Upper lobe of left lung (tissue), 6 donors: ENCODE data around the gene LSM14A. TPM values are rescaled to one million over a fixed set of nuclear protein-coding genes. Genes with fewer than 3 reads are reported as not detected.
A peak's percentile ranks its signal among the peaks of the same experiment; 100 is the strongest.

ENCODE experiments used
- ATAC-seq, 2 donors: fragments of 200-7000 bp; cut with Tn5 transposase; one replicate each; pipeline ENCODE4 v1.9.1; 2022; ENCODE audit warnings: mild to moderate bottlenecking in 2 of 2, moderate library complexity in 2 of 2; ENCODE audit not compliant: low FRiP score in 2 of 2
- DNase-seq, 2 donors: peaks; one replicate each; pipeline ENCODE4 v3.0.0-alpha.2; 2019 to 2020
- H3K27ac ChIP-seq, 4 donors: fragments of 200-600 bp; sonication (generic); one replicate each; pipeline ENCODE4 v1.5.1; 2016 to 2019
- H3K27me3 ChIP-seq, 4 donors: fragments of 200-600 bp; sonication (generic); one replicate each; pipeline ENCODE4 v1.5.1; 2017 to 2019
- H3K36me3 ChIP-seq, 4 donors: fragments of 200-600 bp; sonication (generic); one replicate each; pipeline ENCODE4 v1.5.1; 2016 to 2019
- H3K4me1 ChIP-seq, 4 donors: fragments of 200-600 bp; sonication (generic); one replicate each; pipeline ENCODE4 v1.5.1; 2018 to 2019
- H3K4me3 ChIP-seq, 4 donors: fragments of 200-600 bp; sonication (generic); one replicate each; pipeline ENCODE4 v1.5.1; 2017 to 2019; ENCODE audit warnings: mild to moderate bottlenecking in 2 of 4, moderate library complexity in 1 of 4
- H3K9me3 ChIP-seq, 4 donors: fragments of 200-600 bp; sonication (generic); one replicate each; pipeline ENCODE4 v1.5.1; 2018 to 2019
- EP300 ChIP-seq, 4 donors: sonication (generic); formaldehyde crosslinking; IDR thresholded peaks; one replicate each; pipeline ENCODE4 v1.5.1; 2017; ENCODE audit warnings: antibody characterized with exemption in 4 of 4, control low read depth in 2 of 4
- POLR2A ChIP-seq, 4 donors: fragments of 450-650 bp; IDR thresholded peaks; one replicate each; pipeline ENCODE4 v1.5.1; 2016 to 2017; ENCODE audit warnings: antibody characterized with exemption in 4 of 4, mild to moderate bottlenecking in 2 of 4
- POLR2AphosphoS5 ChIP-seq, 2 donors: sonication (generic); formaldehyde crosslinking; IDR thresholded peaks; one replicate each; pipeline ENCODE4 v1.5.1; 2017; ENCODE audit warnings: antibody characterized with exemption in 2 of 2
- WGBS, 2 donors: methylation state at CpG; one replicate each; pipeline ENCODE4 v1.1.5; 2017 to 2018; 5-methylcytosine and 5-hydroxymethylcytosine counted together
- total RNA-seq, 6 donors: library from RNA; depleted of rRNA in 4 of 6; stranded (reverse); fragments of >200 nt in 4 of 6; gene quantifications; one replicate each; pipeline versions ENCODE4 v1.1.0 to v1.2.1, GENCODE V29; 2016 to 2021
- TF ChIP-seq, protein P1 (sequence below), 6 experiments: fragments of 450-650 bp in 4 of 6; fragments of 200-600 bp in 2 of 6; sonication (generic) in 2 of 6; IDR thresholded peaks; one replicate each; pipeline ENCODE4 v1.5.1; 2016 to 2019; ENCODE audit warnings: antibody characterized with exemption in 6 of 6
- donor health status: DM: no; HTN: no; CAD: no; lungs with moderate emphysema.
- donor health status: DM: no; HTN: yes; CAD: no; lungs with severe emphysema.

LSM14A gene
- total RNA-seq, 6 donors from 2014 or later: 85.2 to 212 (median 96.3) TPM

DNA sequence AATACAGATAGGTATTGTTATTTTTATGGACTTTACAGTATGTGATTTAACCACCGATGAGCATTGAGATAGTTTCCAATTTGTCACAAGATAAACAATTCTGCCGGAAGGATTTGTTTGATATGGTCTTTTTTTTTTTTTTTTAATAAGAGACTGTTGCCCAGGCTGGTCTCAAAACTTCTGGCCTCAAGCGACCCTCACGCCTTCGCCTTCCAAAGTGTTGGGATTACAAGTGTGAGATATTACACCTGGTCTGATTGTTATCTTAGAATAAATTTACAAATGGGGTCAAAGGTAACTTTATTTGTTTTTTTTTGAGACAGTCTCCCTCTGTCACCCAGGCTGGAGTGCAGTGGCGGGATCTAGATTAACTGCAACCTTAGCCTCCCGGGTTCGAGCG is 83.2 kb downstream of the LSM14A start:
- DNase-seq: no peak
- peak overlapping the region; percentile 71 to 98 (median 78) for H3K4me3 ChIP-seq
- H3K36me3 ChIP-seq: no peaks in the 10 kb centered on the region
- H3K4me1 ChIP-seq: peaks cover 21 to 30% (median 25%) of the 10 kb centered on the region in 4 donors
- H3K9me3 ChIP-seq: no peaks in the 10 kb centered on the region
- TF ChIP-seq, protein P1, sequence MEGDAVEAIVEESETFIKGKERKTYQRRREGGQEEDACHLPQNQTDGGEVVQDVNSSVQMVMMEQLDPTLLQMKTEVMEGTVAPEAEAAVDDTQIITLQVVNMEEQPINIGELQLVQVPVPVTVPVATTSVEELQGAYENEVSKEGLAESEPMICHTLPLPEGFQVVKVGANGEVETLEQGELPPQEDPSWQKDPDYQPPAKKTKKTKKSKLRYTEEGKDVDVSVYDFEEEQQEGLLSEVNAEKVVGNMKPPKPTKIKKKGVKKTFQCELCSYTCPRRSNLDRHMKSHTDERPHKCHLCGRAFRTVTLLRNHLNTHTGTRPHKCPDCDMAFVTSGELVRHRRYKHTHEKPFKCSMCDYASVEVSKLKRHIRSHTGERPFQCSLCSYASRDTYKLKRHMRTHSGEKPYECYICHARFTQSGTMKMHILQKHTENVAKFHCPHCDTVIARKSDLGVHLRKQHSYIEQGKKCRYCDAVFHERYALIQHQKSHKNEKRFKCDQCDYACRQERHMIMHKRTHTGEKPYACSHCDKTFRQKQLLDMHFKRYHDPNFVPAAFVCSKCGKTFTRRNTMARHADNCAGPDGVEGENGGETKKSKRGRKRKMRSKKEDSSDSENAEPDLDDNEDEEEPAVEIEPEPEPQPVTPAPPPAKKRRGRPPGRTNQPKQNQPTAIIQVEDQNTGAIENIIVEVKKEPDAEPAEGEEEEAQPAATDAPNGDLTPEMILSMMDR (IDR thresholded peaks at IDR 0.05): no peak
- TF ChIP-seq EP300 (IDR thresholded peaks at IDR 0.05): no peak
- TF ChIP-seq POLR2AphosphoS5 (IDR thresholded peaks at IDR 0.05): no peak
- TF ChIP-seq POLR2A (IDR thresholded peaks at IDR 0.05): no peak
- no peaks in the 10 kb centered on the region for H3K27me3 ChIP-seq
- peak overlapping the region; percentile 91 to 97 (median 95) for H3K27ac ChIP-seq
- ATAC-seq: no peak
- WGBS, 2 donors: 41 to 53% methylated on average over 9 of the region's 9 CpGs

DNA sequence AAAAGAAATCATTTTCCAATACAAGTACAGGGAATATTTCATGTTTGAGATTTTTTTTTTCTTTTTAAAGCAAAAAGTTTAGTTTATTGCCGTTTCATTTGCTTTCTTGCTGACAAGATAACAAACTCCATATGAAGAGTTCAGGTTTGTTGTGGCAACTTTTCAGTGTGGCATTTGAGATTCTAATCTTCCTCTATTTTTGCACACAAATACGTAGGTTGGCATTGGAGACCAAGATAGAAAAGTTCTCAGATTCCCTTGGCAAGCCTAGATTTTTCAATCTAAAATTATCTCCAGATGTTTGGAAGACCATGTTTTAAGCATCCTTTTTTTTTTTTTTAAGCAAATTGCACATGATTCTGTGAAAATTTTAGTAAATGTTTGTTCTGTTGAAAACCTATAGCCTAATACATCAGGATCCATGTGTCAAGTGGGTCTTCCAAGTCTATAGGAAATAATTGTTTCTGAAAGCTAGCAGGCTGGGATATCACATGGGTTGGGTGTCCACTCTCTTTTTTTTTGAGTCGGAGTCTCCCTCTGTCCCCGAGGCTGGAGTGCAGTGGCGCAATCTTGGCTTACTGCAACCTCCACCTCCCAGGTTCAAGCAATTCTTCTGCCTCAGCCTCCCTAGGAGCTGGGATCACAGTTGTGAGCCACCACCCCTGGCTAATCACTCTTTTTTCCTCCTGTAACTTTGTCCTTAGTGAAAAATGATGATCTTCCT is 84.7 kb downstream of the LSM14A start:
- Histone ChIP-seq H3K4me3 (no peak overlapping the region), H3K27me3 (no peaks in the 10 kb centered on the region), H3K36me3 (no peaks in the 10 kb centered on the region), H3K9me3 (no peaks in the 10 kb centered on the region), H3K27ac (peak overlapping the region in 1 of 4 donors; percentile 30), H3K4me1 (peaks cover 28 to 43% (median 39%) of the 10 kb centered on the region in 4 donors)
- TF ChIP-seq EP300 (IDR thresholded peaks at IDR 0.05) (no peak), POLR2AphosphoS5 (IDR thresholded peaks at IDR 0.05) (no peak), POLR2A (IDR thresholded peaks at IDR 0.05) (no peak)
- TF ChIP-seq, protein P1 (IDR thresholded peaks at IDR 0.05): no peak
- ATAC-seq (no peak), DNase-seq (no peak)
- WGBS, 2 donors: 64 to 65% methylated on average over 5 of the region's 5 CpGs

DNA sequence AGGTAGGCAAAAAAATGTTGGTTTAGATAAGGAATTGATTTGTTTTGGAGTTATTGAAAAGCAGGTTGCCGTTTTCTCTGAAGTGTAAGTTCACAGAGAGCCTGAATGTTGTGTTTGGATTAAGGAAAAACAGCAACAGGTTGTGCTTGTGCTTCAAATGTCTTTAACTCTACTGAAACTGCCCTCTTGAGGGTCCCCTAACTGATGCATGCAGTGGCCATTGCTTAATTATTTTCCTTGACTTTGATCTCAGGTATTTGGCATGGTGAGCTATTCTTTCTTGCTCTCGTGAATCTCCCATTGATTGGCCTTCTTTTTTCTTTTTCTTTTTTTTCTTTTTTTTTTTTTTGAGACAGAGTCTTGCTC is 85.2 kb downstream of the LSM14A start:
- Histone ChIP-seq H3K27me3 (no peaks in the 10 kb centered on the region), H3K4me1 (peaks cover 28 to 43% (median 39%) of the 10 kb centered on the region in 4 donors), H3K36me3 (no peaks in the 10 kb centered on the region), H3K27ac (no peak overlapping the region), H3K4me3 (no peak overlapping the region), H3K9me3 (no peaks in the 10 kb centered on the region)
- DNase-seq (no peak), ATAC-seq (no peak)
- 81 to 90% methylated on average over 2 of the region's 2 CpGs for WGBS, 2 donors
- no peak for TF ChIP-seq POLR2A (IDR thresholded peaks at IDR 0.05)
- TF ChIP-seq POLR2AphosphoS5 (IDR thresholded peaks at IDR 0.05): no peak
- TF ChIP-seq EP300 (IDR thresholded peaks at IDR 0.05): no peak
- TF ChIP-seq, protein P1 (IDR thresholded peaks at IDR 0.05): no peak

DNA sequence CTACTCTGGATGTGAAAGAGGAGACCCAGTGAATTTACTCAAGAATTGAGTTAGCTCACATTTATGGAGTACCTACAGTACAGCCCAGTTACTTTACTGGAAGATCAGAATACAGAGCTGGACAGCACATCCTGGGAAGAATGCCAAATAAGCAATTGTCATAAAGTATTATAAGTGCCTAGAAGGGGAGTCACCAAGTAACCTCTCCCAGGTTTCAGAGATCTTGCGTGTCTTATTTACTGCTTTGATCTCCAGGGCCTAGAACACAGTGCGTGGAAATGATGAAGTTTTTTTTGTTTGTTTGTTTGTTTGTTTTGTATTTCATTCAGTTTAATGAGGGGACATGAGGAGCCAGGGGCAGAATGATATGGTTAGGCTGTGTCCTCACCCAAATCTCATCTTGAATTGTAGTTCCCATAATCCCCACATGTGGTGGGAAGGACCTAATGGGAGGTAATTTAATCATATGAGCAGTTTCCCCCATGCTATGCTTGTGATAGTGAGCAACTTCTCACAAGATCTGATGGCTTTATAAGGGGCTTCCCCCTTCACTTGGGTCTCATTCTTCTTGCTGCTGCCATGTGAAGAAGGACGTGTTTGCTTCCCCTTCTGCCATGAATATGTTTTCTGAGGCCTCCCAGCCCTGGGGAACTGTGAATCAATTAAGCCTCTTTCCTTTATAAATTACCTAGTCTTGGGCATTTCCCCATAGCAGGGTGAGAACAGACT is 87.2 kb downstream of the LSM14A start:
- no peaks in the 10 kb centered on the region for H3K9me3 ChIP-seq
- DNase-seq: no peak
- no peaks in the 10 kb centered on the region for H3K36me3 ChIP-seq
- WGBS, 2 donors: 72 to 86% methylated on average over 3 of the region's 3 CpGs
- peak overlapping the region in 1 of 4 donors; percentile 48 for H3K27ac ChIP-seq
- H3K4me1 ChIP-seq: peaks cover 21 to 43% (median 36%) of the 10 kb centered on the region in 4 donors
- TF ChIP-seq, protein P1 (IDR thresholded peaks at IDR 0.05): no peak
- TF ChIP-seq EP300 (IDR thresholded peaks at IDR 0.05): no peak
- no peak for TF ChIP-seq POLR2AphosphoS5 (IDR thresholded peaks at IDR 0.05)
- TF ChIP-seq POLR2A (IDR thresholded peaks at IDR 0.05): no peak
- no peaks in the 10 kb centered on the region for H3K27me3 ChIP-seq
- ATAC-seq: no peak
- H3K4me3 ChIP-seq: no peak overlapping the region
